HG02678 (cell line): ENCODE data around the gene PIF1.
A peak's percentile ranks its signal among the peaks of the same experiment; 100 is the strongest.
"Not testable (repeated sequence)": the region's sequence is repeated elsewhere in the genome, so short reads cannot be mapped to it uniquely, and the experiment has no call there.

Experiments
- ATAC-seq: cut with Tn5 transposase; IDR thresholded peaks from one replicate; pipeline ENCODE4 v1.9.1; 2021; ENCODE audit warnings: mild to moderate bottlenecking, moderate library complexity; ENCODE audit not compliant: unreplicated experiment

PIF1 gene

GRCh38 chr15:64847876-64848716 is 22.6 kb upstream of the PIF1 start:
- ATAC-seq, result no peak

GRCh38 chr15:64847448-64847847 is 22.0 kb upstream of the PIF1 start:
- no peak for ATAC-seq

DNA sequence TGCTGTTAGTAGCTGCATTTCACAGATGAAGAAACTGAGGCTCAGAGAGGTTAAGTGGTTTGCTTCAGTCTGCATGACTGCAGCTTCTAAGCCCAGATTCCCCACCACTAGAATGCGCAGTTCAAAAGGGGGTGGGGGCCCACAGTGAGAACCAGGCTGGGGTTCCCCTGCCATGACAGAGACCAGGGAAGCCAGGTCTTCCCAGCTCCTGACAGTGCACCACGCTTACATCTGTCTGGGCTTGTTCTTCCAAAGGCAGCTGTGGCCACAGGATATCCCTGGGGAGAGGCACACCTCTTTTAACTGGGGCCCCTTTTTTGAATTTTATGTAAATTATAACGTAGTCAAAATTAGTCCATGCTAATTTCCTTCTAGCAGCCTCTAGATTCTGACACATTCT is 21.6 kb upstream of the PIF1 start:
- no peak for ATAC-seq

DNA sequence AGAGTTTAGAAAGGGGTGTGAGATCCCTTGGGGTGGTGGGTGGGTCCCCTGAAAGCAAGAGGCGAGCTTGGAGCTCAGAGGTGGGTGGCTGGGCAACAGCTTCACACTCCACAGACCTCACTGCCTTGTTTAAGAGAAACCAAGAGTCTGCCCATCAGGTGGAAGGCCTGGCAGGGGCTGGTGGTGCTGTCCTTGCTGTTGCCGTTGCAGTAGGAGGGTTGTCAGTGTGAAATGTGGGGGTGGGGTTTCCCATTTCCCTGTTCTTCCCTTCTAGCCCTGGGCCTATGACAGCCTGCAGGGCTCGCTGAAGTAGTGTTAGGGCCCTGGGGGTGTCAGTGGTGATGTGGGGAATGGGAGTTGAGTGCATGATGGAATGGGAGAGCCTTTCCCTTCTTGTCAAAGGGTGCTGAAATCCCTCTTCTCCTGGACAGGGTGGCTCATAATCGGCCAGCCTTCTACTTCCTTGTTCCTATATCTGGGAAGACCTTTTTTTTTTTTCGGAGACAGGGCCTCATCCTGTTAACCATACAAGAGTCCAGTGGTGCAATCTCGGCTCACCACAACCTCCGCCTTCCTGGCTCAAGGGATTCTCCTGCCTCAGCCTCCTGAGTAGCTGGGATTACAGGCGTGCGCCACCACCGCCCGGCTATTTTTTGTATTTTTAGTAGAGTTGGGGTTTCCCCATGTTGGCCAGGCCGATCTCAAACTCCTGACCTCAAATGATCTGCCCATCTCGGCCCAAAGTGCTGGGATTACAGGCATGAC is 20.6 kb upstream of the PIF1 start:
- no peak for ATAC-seq

DNA sequence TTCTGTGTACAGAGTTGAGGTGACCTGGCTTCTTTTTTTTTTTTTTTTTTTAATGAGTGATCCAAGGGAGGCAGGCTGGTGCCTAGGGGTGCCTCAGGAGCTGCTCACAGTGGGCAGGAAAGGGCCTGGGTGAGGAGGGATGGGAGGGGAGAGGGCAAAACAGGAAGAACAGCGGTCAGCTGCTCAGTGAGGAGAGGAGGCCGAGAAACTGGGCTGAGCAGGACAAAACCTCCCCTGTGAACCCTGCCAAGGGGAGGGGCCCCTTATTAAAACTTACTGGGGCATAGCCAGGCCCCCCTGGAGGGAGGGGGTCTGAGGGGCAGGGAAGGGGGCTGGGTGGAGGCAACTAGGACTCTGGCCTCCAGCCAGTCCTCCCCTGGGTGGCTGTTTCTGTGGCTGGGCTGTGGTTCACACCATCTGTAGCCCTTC is 19.8 kb upstream of the PIF1 start:
- ATAC-seq, result no peak

DNA sequence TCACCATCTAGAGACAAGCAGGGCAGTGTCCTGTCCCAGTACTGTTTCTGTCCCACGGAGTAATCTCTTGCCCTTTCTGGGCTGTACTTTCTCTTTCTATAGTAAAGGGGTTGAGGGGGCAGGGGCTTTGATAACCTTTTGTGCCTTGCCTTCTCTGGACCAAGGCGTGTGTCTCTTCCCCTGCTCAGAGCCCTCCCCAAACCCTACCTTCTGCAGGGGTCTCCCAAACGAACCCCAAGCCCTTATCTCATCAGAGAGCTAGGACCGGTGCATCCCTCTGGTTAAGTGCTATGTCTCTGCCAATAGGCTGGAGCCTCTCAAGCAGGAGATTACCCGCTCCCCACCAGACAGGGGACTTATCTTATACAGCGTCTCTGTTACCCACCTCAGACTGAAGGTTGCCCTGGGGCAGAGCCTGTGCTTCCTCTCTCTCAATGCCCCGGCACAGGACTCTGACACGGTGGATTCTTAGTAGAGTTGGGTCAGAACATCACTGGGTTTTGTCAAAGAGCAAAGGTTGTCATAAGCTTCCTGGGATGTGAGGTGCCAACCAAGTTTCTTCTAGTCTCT is 19.2 kb upstream of the PIF1 start:
- no peak for ATAC-seq

GRCh38 chr15:64843991-64844390 is 18.5 kb upstream of the PIF1 start:
- ATAC-seq, result no peak

DNA sequence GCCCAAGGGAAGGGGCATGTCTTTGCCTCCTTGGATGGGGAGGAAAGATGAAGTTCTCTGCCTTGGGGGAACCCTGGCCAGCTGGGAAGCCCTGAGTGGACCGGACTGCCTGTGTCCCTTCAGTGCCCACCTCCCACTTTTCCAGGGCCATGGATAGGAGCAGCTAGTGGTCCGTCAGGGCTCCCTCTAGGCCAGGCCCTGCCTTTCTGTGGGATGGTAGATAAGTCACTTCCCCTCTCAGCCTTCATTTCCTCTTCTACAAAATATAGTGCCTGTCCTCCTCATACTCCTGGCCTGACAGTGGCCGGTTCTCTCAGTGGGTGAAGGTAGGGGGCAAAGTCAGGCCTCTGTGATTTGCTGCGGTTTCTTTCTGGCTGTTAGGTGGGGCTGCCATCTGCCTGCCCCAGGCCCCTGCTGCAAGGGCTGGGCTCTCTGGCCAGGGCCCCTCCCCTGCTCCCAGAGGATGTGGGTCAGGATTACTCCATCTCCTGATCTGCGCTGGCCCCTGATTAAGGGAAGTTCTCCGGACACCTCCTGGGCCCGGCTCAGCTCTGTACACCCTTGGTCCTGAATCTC is 17.6 kb upstream of the PIF1 start:
- ATAC-seq, result no peak

DNA sequence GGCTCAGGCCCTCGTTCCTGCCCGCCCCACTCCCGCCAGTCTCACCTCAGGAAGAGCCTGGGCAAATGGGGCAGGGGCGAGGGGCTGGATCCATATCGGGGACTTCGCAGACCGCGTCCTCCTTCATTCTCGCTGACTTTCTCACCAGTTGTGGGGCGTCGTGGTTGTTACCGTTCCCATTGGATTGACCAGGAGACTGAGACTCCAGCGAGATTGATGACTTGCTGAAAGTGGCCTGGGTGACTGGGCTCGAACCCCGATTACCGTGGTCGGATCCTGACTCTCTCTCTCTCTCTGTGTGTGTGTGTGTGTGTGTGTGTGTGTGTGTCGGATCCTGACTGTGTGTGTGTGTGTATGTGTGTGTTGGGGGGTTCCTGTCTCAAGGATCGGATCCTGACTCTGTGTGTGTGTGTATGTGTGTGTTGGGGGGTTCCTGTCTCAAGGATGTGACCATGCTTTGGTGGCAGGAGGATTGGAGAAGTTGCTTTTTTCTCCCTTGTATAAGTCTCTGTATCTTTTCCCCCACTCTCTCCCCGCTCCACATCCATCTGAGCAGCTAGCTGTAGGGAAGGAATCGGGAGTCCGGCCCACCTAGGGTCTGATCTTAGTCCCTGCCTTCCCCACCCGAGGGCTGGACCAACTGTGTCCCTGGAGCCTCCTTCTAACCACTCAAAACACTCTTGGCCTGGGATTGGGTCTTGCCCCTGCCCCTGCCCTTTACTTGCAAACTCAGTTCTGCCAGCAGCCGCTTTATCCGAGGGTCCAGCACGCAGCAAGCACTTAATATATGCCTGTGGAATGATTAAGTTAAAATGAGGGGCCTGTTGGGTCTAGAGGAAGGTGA is 16.9 kb upstream of the PIF1 start:
- ATAC-seq, result no peak

GRCh38 chr15:64841344-64842095 is 16.1 kb upstream of the PIF1 start, which contains the start of gene PLEKHO2:
Gene PLEKHO2 (plus strand): TSS chr15:64841915. CDS start chr15:64842017, 102 bp downstream.
- ATAC-seq, result peak; percentile 62

DNA sequence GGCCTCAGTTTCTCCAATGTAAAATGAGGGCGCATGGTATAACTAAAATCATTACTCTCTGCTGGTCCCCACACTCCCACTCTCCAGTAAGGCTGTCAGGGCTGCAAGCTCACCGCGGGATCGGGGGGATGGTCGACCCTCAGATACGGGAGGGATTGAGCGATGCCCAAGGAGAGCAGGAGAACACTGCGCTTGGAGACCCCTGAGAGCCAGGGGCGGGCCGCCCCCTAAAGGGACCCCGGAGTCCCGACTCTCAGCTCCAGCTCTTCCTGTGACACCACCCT is 15.6 kb upstream of the PIF1 start:
- ATAC-seq, result no peak

DNA sequence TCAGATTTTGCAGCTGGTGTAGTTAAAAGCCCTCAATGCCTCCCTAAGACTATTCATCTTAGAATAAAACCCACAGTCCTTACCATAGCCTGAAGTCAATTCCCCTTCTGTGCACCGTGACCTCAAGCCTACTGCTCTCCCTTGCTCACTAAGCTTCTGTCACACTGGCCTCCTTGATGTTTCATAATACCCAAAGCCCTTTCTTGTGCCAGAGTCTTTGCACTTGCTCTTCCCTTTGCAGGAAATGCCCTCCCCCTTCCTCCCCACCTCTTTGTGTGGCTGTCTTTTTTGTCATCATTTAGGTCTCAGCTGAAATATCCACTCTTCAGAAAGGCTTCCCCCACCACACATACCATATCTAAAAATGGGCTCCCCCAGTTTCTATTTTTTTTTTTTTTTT is 12.1 kb upstream of the PIF1 start:
- ATAC-seq, result no peak

DNA sequence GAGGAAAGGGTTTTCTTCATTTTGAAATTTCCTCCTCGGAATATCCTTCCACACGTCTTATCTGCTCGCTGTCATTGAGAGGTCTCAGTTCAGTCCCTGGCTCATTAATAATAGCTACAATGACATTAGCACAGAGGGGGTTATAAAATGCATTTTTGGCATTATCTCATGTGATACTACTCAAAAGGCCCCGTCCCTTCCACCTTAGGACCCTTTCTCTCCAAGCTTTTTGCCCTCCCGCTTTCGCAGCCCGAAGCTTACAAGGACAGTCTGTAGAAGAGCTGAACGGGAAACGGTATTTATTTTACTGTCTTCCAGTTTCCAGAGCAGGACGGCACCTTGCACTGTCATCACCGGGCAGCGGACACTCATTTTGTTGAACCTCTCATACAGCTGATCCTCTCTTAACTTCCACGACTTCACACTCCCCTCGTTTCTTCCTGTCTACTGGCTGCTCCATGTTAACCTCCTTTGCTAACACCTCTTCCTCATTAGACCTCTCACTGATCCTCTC is 10.6 kb upstream of the PIF1 start:
- ATAC-seq, result no peak

GRCh38 chr15:64833690-64834089 is 8.2 kb upstream of the PIF1 start:
- no peak for ATAC-seq

DNA sequence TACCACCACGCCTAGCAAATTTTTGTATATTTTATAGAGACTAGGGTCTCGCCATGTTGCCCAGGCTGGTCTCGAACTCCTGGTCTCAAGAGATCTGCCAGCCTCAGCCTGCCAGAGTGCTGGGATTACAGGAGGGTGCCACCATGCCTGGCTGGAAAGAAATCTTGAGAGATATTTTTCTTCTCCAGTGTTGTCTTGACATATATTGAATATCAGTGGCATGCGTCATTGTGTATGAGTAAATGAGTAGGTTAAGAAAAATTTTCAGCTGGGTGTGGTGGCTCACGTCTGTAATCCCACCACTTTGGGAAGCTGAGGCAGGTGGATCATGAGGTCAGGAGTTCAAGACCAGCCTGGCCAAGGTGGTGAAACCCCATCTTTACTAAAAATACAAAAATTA is 3.5 kb upstream of the PIF1 start:
- ATAC-seq, result no peak

GRCh38 chr15:64824929-64825430 is 467 bp downstream of the PIF1 start:
- ATAC-seq, result peak; percentile 1

DNA sequence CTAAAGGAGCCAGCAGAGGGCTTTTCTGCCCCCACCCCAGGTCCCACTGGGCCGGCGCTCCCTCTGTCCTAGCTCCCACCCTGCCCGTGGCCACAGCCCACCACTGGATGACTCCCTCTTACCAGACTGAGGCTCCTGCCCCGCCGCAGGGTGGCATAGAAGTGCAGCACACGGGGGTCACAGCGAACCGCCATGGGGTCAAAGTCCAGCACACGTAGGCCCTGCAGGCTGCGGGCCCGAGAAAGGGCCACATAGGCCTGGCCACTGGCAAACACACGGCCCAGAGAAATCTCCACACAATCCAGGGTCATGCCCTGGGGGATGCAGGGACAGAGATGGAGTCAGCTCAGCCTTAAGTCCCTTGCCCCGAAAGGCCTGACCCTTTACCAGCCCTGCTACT is 9.0 kb downstream of the PIF1 start:
- no peak for ATAC-seq

GRCh38 chr15:64814965-64815364 is 10.5 kb downstream of the PIF1 start:
- ATAC-seq, result not testable (repeated sequence)

DNA sequence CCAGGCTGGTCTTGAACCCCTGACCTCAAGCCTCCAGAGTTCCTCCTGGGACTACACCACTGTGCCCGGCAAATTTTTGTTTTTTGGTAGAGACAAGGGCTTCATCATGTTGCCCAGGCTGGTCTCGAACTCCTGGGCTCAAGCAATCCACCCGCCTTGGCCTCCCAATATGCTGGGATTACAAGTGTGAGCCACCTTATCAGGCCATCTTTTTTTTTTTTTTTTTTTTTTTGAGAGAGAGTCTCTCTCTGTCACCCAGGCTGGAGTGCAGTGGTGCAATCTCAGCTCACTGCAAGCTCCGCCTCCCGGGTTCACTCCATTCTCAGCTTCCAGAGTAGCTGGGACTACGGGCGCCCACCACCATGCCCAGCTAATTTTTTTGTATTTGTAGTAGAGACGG is 11.2 kb downstream of the PIF1 start:
- not testable (repeated sequence) for ATAC-seq

DNA sequence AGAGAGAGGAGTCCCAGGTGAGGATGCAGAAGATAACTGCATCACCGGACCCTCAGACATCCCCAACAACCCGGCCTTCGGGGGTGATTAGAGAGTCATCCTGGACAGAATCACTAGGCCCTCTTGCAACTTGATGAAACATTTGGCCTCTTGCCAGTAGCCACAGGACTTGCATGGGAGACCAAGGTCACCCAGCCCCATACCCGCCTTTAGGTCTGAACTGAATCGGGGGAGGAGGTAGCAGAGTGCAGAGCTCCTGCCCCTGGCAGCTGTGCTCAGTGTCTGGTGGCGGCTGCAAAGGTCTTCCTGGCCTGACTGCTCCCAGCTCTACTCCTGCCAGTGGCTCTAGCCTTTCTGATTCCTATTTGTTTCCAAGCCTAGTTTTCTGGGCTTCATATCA is 12.4 kb downstream of the PIF1 start:
- ATAC-seq, result peak; percentile 59
